DMS53 (cell line): ENCODE results near the gene ECI2.

ENCODE experiments used
- DNase-seq: peaks from one replicate; lab custom pipeline; 2025; lab: John Stamatoyannopoulos, UW

Gene ECI2, protein sequence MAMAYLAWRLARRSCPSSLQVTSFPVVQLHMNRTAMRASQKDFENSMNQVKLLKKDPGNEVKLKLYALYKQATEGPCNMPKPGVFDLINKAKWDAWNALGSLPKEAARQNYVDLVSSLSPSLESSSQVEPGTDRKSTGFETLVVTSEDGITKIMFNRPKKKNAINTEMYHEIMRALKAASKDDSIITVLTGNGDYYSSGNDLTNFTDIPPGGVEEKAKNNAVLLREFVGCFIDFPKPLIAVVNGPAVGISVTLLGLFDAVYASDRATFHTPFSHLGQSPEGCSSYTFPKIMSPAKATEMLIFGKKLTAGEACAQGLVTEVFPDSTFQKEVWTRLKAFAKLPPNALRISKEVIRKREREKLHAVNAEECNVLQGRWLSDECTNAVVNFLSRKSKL

GRCh38 chr6:4134841-4135664 is at the start of gene ECI2:
ECI2 (minus strand) TSS chr6:4135575; CDS start chr6:4135560, 15 bp downstream.
- peak; percentile 91 for DNase-seq

- peak; percentile 26 for DNase-seq
Measured at GRCh38 chr6:4180652-4181255, 45.4 kb upstream of the ECI2 start.

DNA sequence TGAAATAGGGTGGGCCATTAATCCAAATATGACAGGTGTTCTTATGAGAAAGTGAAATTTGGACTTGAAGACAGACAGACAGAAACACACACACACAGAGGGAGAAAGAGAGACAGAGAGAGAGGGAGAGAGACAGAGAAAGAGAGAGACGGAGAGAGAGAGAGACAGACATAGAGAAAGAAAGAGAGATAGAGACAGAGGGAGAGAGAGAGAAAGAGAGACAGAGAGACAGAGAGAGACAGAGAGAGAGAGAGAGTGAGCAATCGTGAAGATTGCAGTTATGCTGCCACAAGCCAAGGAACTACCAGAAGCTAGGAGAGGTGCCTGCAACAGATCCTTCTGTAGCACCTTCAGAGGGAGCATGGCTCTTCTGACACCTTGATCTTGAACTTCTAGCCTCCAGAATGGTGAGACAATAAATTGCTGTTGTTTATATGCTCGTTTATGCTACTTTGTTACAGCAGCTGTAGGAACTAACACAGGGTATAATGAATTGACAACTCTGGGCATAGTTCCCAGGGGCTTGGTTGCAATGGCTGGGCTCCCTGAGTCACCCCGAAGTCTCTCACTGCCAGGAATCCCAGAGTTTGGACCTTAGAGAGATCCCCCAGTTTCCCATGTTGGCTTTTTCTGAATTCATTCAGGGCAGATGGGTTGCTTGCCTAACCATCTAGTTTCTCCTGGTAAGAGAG is 44.7 kb upstream of the ECI2 start:
- no peak for DNase-seq

DNA sequence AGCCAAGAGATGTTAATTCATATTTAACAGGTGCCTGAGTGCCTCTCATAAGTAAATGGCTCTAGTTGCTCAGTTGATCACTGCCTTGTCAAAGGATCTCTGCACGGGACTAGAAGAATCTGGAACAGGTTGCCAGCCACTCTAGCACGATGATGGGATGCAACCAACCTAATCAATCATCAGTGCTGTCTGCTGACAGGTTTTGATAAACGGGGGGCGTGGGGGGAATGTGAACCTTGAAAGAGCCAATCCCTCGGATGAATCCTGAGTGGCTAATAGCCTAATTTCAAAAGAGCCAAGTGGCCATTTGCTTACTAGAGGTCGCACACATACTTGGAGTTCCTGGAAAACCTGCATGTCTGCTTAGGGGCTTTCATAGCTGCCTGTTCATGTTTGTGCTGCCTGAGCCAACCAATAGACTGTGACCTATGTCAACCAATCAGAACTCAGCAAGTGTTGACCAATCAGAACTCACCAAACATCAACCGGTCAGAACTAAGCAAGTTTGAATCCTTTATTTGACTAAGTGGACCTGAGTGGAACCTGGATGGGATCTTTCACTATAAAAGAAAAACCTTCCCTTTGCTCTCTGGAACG is 43.5 kb upstream of the ECI2 start:
- no peak for DNase-seq

- no peak for DNase-seq
Measured at GRCh38 chr6:4176907-4177306, 41.5 kb upstream of the ECI2 start.

- DNase-seq: no peak
Measured at GRCh38 chr6:4174042-4174441, 38.7 kb upstream of the ECI2 start.

DNA sequence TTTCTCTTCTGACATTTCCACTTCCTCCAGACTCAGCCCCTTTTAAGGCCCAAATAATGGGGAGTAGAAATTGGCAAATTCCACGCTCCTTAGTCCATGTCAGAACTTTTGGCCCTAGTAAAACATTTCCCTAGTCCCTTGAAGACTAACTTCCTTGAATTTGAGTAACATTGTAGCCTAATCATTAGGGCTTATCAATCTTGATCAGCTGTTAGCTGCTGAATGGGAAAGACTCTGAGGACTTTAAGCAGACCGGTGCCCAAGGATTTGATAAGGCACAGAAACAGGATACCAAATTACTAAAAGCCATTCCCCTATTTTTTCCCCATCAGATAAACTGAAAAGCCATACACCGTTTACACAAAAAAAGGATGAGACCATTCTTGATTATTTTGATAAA is 37.0 kb upstream of the ECI2 start:
- DNase-seq: no peak

GRCh38 chr6:4170297-4170696 is 34.9 kb upstream of the ECI2 start:
- DNase-seq: no peak

- no peak for DNase-seq
Measured at GRCh38 chr6:4169028-4169789, 33.8 kb upstream of the ECI2 start.

- DNase-seq: no peak
Measured at GRCh38 chr6:4167833-4168232, 32.5 kb upstream of the ECI2 start.

DNA sequence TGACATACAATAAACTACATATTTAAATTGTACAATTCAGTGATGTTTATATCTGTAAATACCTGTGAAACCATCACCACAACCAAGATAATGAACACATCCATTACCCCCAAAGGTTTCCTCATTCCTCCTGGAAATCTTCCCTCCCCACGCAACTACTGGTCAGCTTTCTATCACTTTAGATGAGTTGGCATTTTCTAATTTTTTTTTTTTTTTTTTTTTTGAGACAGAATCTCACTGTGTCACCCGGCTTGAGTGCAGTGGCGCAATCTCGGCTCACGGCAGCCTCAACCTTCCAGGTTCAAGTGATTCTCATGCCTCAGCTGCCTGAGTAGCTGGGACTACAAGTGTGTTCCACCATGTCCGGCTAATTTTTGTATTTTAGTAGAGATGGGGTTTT is 31.7 kb upstream of the ECI2 start:
- DNase-seq: no peak

DNA sequence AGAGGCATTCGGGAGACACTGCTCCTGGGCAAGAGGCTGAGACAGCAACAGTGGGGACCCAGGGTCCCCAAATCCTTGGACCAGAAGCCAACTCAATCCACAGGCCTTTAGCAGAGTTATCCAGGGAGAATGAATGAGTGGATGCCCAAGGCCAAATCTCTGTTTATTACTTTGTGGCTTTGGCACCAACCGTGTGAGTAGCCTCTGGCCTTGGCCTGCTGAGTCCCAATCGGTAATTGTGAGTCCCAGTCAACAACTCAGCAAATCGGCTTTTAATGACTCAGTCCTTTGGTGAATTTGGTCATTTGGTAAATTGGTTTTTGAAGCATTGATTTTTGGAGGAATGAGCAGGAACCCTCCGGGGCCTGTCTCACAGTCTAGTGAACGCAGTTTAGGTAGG is 29.1 kb upstream of the ECI2 start:
- no peak for DNase-seq

DNA sequence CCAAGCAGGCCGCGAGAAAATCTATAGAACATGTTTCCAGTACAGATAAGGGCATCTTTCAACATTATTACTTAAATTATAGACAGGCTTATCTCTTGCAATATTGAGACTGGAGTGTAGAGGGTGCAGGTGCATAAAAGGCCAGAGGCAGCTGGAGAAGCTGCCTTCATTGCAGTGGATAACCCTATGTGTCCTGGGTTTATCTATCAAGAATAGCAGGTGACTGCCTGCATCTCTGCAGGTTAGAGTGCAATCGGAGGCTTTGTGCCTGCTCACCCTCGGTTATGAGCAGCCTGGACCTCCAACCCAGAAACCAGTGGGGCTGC is 28.7 kb upstream of the ECI2 start:
- peak; percentile 20 for DNase-seq

GRCh38 chr6:4163408-4164116 is 28.2 kb upstream of the ECI2 start:
- DNase-seq: no peak

DNA sequence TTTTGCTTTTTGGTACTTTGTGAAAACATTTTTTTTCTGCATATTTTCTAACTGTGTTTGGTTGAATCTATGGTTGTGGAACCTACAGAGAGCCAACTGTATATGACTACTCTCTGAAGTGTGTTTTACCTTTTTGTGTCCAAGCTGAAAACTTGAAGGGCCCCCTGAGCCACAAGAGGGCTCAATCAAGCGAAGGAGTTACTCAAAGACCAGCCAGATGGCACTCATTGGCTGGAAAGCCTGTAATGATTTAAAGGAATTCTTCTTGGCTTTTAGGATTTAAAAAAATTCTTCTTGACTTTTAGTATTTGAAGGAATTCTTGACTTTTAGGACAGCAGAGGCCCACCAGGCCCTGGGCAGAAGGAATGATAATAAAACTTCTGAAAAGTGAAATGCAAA is 27.0 kb upstream of the ECI2 start:
- DNase-seq: no peak

DNA sequence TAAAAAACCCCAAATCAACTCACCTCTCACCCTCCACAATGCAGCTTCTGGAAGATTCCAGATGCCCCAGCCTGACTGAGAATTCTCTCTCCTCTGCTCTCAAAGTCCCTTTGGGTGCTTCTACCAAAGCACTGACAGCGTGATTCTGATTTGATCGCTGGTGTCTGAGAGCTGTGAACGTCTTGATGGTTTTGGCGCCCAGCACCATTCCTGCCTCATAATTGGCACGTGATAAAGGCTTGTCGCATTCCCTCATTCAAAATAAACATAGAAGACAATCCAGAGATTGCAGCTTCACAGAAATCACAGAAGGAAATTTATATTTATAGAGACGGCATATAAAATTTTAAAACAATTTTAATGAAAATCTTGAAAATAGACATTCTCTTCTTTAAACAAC is 24.1 kb upstream of the ECI2 start:
- DNase-seq: no peak

- no peak for DNase-seq
Measured at GRCh38 chr6:4157506-4157905, 22.1 kb upstream of the ECI2 start.

DNA sequence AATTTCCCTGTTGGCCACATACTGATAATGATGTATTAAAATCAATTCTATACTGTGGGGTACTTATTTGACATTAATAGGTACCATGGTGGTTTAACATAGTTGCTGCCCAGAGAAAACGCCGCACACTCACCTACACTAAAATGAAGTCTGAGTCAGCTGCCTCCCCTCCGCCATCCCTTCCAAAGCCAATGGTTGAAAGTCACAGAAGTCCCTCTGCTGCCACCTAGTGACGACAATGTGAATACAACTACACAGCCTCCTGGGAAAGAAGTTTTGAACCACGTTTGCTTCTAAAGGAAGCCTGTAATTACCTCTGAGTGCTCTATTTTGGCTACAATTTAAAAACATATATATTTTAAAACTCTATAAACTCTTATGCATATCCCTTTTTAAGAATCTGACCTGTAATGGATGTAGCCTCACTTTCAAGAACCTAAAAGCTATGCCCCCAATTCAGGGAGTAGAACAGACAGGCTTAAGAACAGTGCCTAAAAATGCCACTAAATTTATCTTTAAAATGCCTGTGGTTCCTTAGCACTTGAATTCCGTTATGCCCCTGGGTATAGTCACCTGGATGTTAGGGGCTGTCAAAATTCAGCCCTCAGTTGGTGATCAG is 20.6 kb upstream of the ECI2 start:
- peak; percentile 87 for DNase-seq

GRCh38 chr6:4153514-4153985 is 18.2 kb upstream of the ECI2 start:
- DNase-seq: no peak

- DNase-seq: no peak
Measured at GRCh38 chr6:4145083-4145482, 9.7 kb upstream of the ECI2 start.
